HG02970 (cell line): Measurements from ENCODE around the gene ARHGAP27.

Source experiments
- ATAC-seq: cut with Tn5 transposase; IDR thresholded peaks from one replicate; pipeline ENCODE4 v1.9.1; 2021; ENCODE audit warnings: mild to moderate bottlenecking, moderate library complexity, moderate number of reproducible peaks; ENCODE audit not compliant: unreplicated experiment, low FRiP score

ARHGAP27 gene

DNA sequence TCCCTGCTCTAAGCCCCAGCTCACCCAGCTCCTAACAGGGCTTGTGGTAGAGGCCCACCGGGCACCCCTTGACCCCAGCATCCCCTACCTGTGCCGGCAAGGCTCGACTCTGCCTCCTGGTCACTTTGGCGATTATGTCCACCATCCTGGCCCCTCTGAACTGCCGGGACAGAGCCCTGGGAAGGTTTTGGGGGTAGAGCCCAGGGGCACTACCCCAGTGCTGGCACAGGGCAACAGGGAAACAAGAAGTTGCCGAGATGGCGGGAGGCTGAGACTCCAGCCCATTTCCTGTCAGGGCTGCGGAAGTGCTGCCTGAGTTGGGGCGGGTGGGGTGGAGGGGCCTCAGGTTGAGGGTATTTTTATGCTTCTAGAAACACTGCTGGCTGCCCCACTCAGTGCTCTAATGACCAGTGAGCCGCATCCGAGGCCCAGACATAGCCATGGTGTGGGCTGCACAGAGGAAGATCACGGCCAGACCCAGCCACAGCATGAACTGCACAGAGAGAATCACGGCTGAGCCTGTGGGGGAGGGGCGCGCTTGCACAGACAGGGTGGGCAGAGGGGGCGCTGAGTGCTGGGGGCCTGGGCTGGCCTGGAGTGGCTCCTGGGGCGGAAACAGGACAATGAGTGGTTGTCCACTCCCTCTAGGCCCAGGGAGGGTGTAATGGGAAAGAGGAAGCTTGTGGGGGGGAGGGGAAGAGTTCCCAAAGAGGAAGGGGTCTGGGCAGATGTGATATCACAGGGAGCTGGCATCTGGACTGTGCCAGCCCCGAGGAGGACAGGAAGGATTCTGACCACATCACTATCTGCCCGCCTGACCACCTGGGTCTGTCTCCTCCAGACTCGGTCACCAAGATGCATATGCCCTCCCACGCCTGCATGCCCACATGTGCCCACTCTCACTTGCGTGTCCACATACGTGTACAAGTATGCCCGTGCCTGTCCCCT is 22.3 kb downstream of the ARHGAP27 start:
- ATAC-seq = no peak

- ATAC-seq = no peak
Observed at GRCh38 chr17:45409659-45410076, 23.0 kb downstream of the ARHGAP27 start.

DNA sequence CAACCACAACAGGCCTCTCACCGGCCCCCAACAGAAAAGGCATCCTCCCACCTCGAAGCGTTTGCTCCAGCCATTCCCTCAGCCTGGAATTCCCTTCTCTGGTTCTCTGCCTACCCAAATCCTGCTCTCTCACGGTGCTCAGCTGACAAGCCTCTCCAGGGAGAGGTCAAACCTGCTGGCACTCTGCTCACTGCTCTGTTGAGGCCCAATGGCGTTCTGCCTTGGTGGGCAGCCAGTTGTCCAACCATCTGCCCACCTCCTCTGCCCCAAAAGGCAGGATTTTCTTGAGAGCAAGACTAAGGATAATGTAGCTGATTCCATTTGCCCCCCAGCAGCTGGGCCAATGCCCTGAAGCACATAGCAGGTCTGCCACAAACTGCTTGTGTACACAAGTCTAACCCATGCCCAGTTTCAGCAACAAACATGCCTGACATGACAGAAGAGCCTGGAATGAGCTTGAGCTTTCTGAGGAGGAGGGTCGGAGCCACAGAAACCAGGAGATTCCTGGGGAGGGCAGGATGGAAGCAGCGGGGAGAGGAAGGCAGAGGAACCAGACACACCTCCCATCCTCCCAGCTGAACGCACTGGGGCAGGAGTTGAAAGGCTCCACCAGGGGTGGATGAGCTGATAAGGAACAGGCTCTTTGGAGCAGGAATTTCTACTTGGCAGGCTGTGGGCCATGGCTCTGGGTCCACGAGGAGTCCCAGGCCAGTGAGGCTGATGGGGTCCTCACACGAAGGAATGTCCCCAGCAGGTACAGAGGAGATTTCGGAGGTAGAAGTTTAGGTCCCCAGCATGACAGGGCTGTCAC is 23.9 kb downstream of the ARHGAP27 start:
- no peak for ATAC-seq

DNA sequence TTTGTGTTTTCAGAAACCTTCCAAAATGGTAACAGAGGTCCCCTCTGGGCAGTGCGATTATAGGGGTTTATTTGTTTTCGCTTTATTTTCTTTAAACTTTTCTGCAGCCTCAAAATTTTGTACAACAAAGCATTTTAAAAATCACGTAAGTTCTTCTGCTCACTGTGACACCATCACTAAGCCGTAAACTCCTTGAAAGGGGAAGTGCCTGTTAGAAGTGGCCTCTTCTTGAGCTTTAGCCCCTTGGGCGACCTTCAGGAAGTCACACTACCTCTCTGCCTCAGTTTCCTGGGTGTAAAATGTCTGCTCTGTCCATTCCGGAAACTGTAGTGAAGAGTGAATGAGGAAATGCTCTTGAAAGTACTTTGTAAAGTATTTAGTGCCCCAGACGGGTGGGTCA is 26.6 kb downstream of the ARHGAP27 start:
- no peak for ATAC-seq

DNA sequence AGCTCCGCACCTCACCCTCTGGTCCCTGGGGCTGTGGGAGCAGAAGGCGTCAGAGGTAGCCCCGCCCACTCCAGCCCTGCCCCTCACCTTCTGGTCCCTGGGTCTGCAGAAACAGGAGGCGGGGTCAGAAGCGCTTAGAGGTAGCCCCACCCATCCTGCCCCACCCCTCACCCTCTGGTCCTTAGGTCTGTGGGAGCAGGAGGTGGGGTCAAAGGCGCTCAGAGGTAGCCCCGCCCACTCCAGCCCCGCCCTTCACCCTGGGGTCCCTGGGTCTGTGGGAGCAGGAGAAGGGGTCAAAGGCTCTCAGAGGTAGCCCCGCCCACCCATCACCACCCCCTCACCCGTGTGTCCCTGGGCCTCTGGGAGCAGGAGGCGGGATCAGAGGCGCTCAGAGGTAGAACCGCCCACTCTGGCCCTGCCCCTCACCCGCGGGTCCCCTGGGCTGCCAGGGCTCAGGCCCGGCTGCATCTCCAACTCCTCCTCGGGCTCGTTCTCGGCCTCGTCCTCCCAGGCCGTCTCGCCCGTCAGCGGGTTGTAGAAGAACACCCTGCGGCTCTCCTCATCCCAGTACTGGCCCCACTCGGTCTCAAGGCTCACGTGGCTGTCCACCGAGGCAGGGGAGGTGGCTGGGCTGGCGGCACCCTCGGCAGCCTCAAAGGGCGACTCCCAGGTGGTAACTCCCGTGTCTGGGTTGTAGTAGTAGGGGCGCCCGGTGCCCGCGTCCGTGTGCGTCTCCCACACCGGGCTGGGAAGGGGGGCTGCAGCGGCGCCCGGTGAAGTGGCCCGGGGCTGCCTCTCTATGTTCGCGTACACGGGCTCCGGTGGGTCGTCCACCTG is 27.2 kb downstream of the ARHGAP27 start:
- no peak for ATAC-seq

GRCh38 chr17:45404870-45405249 is 27.8 kb downstream of the ARHGAP27 start:
- no peak for ATAC-seq

DNA sequence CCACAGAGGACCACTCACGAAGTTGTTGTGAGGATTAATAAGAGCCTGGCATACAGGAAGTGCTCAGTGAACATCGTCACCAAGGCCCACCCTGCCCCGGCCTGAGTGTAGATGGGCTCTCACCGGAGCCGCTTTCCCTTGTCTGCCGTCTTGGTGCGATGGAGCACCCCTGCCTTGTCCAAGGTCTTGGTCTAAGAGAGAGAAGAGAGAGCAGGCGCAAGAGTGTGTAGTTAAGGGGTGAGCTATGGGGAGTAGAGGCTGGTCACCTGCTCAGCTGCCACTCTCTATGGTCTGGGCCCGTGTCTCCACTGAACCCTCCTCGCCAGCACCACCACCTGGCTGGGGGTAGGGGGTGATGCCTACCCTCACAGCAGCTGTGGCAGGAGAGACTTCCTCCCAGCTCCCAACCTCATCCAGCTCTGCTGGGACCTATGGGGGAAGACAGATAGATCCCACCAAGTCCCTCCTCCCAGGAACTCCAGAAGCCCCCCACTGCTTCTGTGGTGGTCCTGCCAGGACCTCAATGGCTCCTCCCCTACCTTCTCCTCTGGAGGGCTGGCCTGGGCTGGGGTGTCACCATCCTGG is 28.7 kb downstream of the ARHGAP27 start:
- ATAC-seq = no peak

DNA sequence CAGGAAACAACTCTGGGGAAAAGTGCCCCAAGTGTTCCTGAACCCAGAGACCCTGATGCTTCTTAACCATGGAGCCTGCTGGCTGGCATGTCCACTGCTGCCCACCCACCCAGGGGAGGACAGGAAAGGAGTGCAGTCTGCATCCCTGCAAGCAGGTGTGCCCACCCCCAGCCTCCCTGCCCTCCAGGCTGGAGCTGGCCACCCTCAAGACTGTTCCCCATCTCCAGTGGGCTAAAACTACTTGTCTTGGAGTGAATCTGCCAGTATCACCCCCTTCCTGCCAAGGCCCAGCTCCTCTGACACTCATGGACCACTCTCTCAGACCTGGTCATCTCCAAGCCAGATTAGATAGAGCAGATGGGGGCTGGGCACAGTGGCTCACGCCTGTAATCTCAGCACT is 29.8 kb downstream of the ARHGAP27 start:
- ATAC-seq = no peak

GRCh38 chr17:45398800-45399199 is 33.9 kb downstream of the ARHGAP27 start:
- ATAC-seq = no peak

DNA sequence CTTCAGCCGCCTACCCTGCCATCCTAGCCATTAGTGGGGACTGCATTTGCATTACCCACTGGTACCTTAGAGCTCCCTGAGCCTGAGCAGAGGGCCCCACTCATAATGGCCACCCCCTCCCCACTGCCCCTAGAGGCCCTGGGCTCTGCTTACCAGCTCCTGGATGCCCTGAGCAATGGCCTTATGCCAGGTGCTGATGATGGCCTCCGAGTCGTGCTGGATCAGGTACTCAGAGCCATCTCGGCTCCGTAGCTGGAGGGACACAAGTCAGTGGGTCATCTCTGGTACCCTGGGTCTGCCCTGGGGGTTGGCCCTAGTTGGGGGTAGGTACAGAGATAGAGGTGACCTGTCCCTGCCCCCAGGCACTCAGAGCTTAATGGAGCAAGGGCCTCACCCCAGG is 34.9 kb downstream of the ARHGAP27 start:
- ATAC-seq = no peak

- ATAC-seq = no peak
Observed at GRCh38 chr17:45396496-45397205, 36.0 kb downstream of the ARHGAP27 start.

GRCh38 chr17:45395569-45396415 is 36.9 kb downstream of the ARHGAP27 start:
- no peak for ATAC-seq

GRCh38 chr17:45394913-45395568 is 37.6 kb downstream of the ARHGAP27 start:
- ATAC-seq = no peak

- no peak for ATAC-seq
Observed at GRCh38 chr17:45394564-45394912, 38.1 kb downstream of the ARHGAP27 start.

DNA sequence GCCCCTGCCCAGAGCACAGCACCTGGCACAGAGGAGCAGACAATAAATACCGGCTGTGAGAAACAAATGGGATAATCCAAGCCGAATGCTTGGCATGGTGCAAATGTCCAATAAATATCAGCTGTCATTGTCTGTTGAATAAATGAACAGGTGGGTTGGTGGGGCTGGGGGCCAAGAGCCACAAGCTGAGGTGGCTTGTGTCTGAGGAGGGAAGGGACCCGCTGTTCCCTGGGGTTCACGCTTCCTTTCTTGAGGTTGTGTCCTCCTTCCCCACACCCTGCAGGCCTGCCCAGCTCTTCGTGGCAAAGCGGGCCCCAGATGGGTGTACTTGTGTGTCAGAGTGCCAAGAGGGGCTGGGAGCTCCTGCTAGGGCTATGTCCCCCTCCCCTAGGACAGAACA is 38.6 kb downstream of the ARHGAP27 start:
- ATAC-seq = no peak

DNA sequence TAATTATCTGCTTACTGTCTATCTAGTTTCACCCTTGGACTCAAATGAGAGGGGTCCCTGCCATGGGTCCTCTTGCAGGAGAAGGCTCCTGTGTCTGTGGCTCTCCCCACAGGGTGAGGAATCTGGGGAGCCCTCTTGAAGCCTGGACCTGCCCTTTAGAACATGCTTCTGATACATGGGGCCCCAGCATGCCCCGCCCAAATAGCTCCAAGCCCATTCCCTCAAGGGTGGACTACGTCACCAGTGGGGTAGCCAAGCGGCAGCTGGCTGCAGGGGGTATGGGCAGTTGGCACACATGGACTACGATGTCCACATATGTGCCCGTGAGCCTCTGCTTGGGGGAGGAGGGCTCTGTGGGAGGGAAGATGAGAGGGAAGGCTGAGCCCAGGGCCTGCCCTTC is 39.3 kb downstream of the ARHGAP27 start:
- no peak for ATAC-seq

DNA sequence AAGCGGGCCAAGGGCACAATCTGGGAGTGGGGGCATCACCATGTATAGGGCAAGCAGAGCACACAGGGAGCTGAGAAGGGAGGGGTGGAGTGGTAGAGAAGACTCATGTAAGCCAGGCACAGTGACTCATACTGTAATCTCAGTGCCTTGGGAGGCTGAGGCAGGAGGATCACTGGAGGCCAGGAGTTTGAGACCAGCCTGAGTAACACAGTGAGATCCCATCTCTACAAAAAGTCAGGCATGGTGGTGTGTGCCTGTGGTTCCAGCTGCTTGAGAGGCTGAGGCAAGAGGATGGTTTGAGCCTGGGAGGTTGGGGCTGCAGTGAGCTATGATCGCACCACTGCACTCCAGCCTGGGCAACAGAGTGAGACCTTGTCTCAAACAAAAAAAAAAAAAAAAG is 40.8 kb downstream of the ARHGAP27 start:
- no peak for ATAC-seq

DNA sequence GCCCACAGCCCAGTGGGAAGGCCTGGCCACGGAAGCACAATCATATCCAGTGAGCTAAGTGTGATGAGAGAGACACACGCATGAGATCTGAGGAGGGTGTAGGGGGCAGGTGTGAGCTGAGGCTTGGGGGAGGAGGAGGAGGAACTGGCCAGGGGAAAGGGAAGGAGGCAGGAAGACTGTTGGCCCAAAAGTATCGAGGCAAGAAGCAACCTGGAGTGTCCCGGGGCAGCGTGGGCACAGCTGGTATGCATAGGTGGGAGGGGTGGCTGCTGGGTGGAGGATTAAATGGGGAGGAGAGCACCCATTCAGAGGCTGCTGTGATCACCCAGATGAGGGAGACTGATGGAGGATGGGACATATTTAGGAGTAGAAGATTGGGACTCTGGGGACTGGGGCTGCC is 41.4 kb downstream of the ARHGAP27 start:
- no peak for ATAC-seq
